Occipital lobe (tissue), 2 donors: ENCODE measurements around the gene PTPRF. TPM values are rescaled to one million over a fixed set of nuclear protein-coding genes. Genes with fewer than 3 reads are reported as not detected.

Source experiments
- DNase-seq: peaks from one replicate; lab custom pipeline; 2025; lab: John Stamatoyannopoulos, UW
- total RNA-seq: library from RNA; depleted of rRNA; stranded (reverse); fragments of >200 nt; gene quantifications from one replicate; pipeline ENCODE4 v1.2.3, GENCODE V29; 2014

The PTPRF gene
- total RNA-seq, 1 donor from 2014 or later = 37.6 TPM

GRCh38 chr1:43577655-43578542, 47.2 kb downstream of the PTPRF start:
- DNase-seq = no peak

- no peak for DNase-seq
Observed at GRCh38 chr1:43580039-43580438, 49.4 kb downstream of the PTPRF start.

- peak; percentile 60 for DNase-seq
Observed at GRCh38 chr1:43582162-43582566, 51.5 kb downstream of the PTPRF start.

- no peak for DNase-seq
Observed at GRCh38 chr1:43583058-43583457, 52.4 kb downstream of the PTPRF start.

- no peak for DNase-seq
Observed at GRCh38 chr1:43584204-43584603, 53.5 kb downstream of the PTPRF start.

- DNase-seq = no peak
Observed at GRCh38 chr1:43585557-43585956, 54.9 kb downstream of the PTPRF start.

GRCh38 chr1:43586136-43586731, 55.6 kb downstream of the PTPRF start:
- DNase-seq = no peak

- no peak for DNase-seq
Observed at GRCh38 chr1:43587001-43587400, 56.3 kb downstream of the PTPRF start.

GRCh38 chr1:43587594-43587993, 56.9 kb downstream of the PTPRF start:
- DNase-seq = no peak

- no peak for DNase-seq
Observed at GRCh38 chr1:43588592-43588991, 57.9 kb downstream of the PTPRF start.

GRCh38 chr1:43590388-43590925, 59.8 kb downstream of the PTPRF start:
- no peak for DNase-seq

- DNase-seq = no peak
Observed at GRCh38 chr1:43591181-43591580, 60.5 kb downstream of the PTPRF start.

GRCh38 chr1:43592051-43592665, 61.5 kb downstream of the PTPRF start:
- no peak for DNase-seq

- DNase-seq = no peak
Observed at GRCh38 chr1:43592974-43593683, 62.4 kb downstream of the PTPRF start.

- no peak for DNase-seq
Observed at GRCh38 chr1:43596579-43596978, 65.9 kb downstream of the PTPRF start.

- DNase-seq = no peak
Observed at GRCh38 chr1:43597028-43597427, 66.3 kb downstream of the PTPRF start.

GRCh38 chr1:43597721-43598120, 67.0 kb downstream of the PTPRF start:
- DNase-seq = no peak

- DNase-seq = no peak
Observed at GRCh38 chr1:43598622-43599021, 67.9 kb downstream of the PTPRF start.

GRCh38 chr1:43600033-43601020, 69.6 kb downstream of the PTPRF start:
- no peak for DNase-seq

GRCh38 chr1:43602990-43603389, 72.3 kb downstream of the PTPRF start:
- DNase-seq = no peak
